ENCODE data around the gene ARPC1A. TPM values are rescaled to one million over a fixed set of nuclear protein-coding genes. Genes with fewer than 3 reads are reported as not detected.

Gene ARPC1A
- total RNA-seq, 6 experiments from 2014 or later: 50.0 to 78.0 (median 63.4) TPM

DNA sequence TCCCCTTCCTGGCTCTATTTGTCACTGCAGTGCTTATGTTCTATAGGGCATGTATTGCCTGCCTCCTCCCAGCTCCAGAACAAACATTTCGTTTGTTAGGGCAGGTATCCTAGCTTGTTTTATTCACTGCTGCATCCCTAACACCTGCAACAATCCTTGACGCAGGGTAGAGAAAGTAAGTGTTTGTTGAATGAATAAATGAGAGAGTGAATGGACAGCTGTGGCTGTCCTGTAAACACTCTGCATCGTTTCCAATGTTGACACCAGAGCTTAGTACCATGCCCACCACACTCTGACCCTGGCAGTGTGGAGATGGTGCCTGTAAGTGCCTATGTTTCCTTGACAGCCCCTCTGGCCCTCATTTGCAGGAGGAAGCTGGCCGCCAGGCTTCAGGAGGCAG lies 32.0 kb upstream of the ARPC1A start:
- WGBS (ENCODE audit: insufficient coverage, low coverage, low lambda C conversion rate, missing lambda C conversion rate): 74% methylated on average over 4 of the region's 4 CpGs
- H3K4me3 ChIP-seq: no peak overlapping the region
- H3K27ac ChIP-seq: no peak overlapping the region
- TF ChIP-seq, protein P1, sequence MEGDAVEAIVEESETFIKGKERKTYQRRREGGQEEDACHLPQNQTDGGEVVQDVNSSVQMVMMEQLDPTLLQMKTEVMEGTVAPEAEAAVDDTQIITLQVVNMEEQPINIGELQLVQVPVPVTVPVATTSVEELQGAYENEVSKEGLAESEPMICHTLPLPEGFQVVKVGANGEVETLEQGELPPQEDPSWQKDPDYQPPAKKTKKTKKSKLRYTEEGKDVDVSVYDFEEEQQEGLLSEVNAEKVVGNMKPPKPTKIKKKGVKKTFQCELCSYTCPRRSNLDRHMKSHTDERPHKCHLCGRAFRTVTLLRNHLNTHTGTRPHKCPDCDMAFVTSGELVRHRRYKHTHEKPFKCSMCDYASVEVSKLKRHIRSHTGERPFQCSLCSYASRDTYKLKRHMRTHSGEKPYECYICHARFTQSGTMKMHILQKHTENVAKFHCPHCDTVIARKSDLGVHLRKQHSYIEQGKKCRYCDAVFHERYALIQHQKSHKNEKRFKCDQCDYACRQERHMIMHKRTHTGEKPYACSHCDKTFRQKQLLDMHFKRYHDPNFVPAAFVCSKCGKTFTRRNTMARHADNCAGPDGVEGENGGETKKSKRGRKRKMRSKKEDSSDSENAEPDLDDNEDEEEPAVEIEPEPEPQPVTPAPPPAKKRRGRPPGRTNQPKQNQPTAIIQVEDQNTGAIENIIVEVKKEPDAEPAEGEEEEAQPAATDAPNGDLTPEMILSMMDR (IDR thresholded peaks at IDR 0.05): no peak
- no peak for TF ChIP-seq POLR2A (IDR thresholded peaks at IDR 0.05)
- no peaks in the 10 kb centered on the region for H3K9me3 ChIP-seq
- H3K27me3 ChIP-seq: no peaks in the 10 kb centered on the region
- DNase-seq: no peak
- peaks cover 0 to 4% (median 0%) of the 10 kb centered on the region in 4 donors for H3K4me1 ChIP-seq
- ATAC-seq: no peak
- intact Hi-C loops (cut with DNase I): no loop called here
- no peaks in the 10 kb centered on the region for H3K36me3 ChIP-seq

DNA sequence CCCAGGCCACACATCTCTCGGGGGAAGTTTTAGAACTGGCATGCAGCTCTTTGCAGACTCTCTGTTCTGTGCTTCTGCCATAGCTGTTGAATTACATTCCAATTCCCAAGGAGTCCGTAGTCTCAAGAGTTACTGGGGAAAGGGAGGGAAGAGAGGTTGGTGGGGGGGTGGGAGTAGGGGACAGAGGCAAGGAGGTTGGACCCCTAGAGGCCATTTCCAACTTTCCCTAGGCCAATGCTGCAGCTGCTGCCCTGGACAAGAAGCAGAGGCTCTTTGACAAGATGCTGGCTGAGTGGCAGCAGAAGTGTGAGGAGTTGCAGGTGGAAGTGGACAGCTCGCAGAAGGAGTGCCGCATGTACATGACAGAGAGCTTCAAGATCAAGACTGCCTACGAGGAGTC lies 29.2 kb upstream of the ARPC1A start:
- WGBS (ENCODE audit: insufficient coverage, low coverage, low lambda C conversion rate, missing lambda C conversion rate): 90% methylated on average over 5 of the region's 5 CpGs
- intact Hi-C loops (cut with DNase I): no loop called here
- TF ChIP-seq, protein P1 (IDR thresholded peaks at IDR 0.05): no peak
- no peak for TF ChIP-seq POLR2A (IDR thresholded peaks at IDR 0.05)
- Histone ChIP-seq H3K4me1 (no peaks in the 10 kb centered on the region), H3K9me3 (no peaks in the 10 kb centered on the region), H3K36me3 (no peaks in the 10 kb centered on the region), H3K27ac (no peak overlapping the region), H3K27me3 (no peaks in the 10 kb centered on the region), H3K4me3 (no peak overlapping the region)
- ATAC-seq (no peak), DNase-seq (no peak)

DNA sequence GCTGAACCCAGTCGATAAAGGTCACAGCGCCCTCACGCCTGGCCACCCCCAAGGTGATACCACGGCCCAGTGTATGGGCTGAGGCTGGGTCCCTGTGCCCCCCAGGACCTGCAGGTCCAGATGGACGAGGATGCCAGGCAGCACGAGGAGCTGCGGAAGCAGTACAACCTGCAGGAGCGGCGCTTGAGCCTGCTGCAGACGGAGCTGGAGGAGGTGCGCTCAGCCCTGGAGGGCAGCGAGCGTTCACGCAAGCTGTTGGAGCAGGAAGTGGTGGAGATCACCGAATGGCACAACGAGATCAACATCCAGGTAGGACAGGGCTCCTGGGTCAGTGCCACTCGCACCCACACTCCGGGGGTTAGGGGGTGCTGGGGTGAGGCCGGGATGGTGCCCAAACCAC lies 24.2 kb upstream of the ARPC1A start:
- H3K4me1 ChIP-seq: no peaks in the 10 kb centered on the region
- no peak overlapping the region for H3K4me3 ChIP-seq
- H3K9me3 ChIP-seq: no peaks in the 10 kb centered on the region
- WGBS (ENCODE audit: insufficient coverage, low coverage, low lambda C conversion rate, missing lambda C conversion rate): 85% methylated on average over 13 of the region's 19 CpGs
- no peak for DNase-seq
- no peaks in the 10 kb centered on the region for H3K36me3 ChIP-seq
- ATAC-seq: peak in 1 of 4 donors; percentile 19
- H3K27ac ChIP-seq: no peak overlapping the region
- intact Hi-C loops (cut with DNase I): no loop called here
- no peaks in the 10 kb centered on the region for H3K27me3 ChIP-seq
- TF ChIP-seq, protein P1 (IDR thresholded peaks at IDR 0.05): no peak
- TF ChIP-seq POLR2A (IDR thresholded peaks at IDR 0.05): no peak

DNA sequence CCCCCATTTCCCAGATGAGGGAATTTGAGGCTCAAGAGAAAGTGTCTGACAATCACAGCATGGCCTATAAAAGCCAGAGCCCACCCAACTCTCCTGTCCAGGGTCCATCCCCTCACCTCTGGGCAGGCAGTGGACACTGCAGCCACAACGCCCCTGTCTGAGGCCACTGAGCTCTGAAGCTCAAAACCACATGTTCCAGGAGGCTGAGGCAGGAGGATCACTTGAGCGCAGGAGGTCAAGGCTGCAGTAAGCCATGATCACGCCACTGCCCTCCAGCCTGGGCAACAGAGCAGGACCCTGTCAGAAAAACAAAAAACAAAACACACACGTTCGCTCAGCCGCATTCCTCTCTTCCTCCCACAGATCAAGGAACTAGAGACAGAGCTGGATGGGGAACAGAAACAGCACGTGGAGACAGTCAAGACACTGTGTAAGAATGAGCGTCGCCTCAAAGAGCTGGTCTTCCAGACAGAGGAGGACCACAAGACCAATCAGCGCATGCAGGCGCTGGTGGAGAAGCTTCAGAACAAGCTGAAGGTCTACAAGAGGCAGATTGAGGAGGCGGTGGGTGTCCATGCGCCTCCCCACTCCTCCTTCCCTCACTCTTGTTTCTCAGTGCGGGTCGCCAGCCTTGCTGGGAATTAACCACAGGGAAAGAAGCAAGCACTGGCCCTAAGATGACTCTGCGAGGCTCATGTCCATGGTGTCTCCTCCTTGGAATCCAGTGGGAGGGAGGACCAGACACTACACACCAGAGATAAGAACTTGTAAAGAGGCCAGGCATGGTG lies 20.0 kb upstream of the ARPC1A start:
- no peak for TF ChIP-seq POLR2A (IDR thresholded peaks at IDR 0.05)
- TF ChIP-seq, protein P1 (IDR thresholded peaks at IDR 0.05): no peak
- H3K4me1 ChIP-seq: no peaks in the 10 kb centered on the region
- DNase-seq (no peak), ATAC-seq (peak in 1 of 4 donors; percentile 26)
- H3K9me3 ChIP-seq: no peaks in the 10 kb centered on the region
- no peaks in the 10 kb centered on the region for H3K36me3 ChIP-seq
- H3K27ac ChIP-seq: no peak overlapping the region
- WGBS (ENCODE audit: insufficient coverage, low coverage, low lambda C conversion rate, missing lambda C conversion rate): 89% methylated on average over 14 of the region's 16 CpGs
- H3K4me3 ChIP-seq: no peak overlapping the region
- intact Hi-C loops (cut with DNase I): no loop called here
- H3K27me3 ChIP-seq: no peaks in the 10 kb centered on the region

Data from right lobe of liver (tissue), 6 donors.